ENCODE results near the gene SYNE2. TPM values are rescaled to one million over a fixed set of nuclear protein-coding genes. Genes with fewer than 3 reads are reported as not detected.

The SYNE2 gene
- total and polyA plus RNA-seq, 4 donors, result 12.0 to 79.9 (median 19.5) TPM

DNA sequence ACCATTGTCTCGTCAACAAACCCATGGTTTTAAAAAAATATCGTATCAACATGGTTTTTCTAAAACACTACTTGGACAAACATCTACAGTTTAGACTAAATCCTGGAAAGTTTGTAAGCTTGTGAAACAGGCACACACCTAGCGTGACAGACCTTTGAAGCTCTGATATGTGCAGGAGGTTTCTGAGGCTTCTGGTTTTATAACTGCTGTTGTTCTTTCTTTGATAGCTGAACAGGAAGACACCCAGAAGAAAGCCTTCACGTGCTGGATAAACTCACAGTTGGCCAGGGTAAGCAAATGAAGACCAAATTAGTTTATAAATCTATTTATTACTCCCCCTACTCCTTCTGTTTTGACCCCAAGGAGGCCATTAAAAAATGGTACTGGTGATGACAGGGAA is 87.6 kb downstream of the SYNE2 start:
- Histone ChIP-seq H3K9me3 (ENCODE audit: control insufficient read depth in 4 of 4, low read length in 3 of 4) (no peaks in the 10 kb centered on the region), H3K27ac (ENCODE audit: low read depth in 1 of 2, low read length in 2 of 2) (no peak overlapping the region), H3K4me3 (ENCODE audit: low read depth in 1 of 3, low read length in 3 of 3) (no peak overlapping the region), H3K4me1 (ENCODE audit: control insufficient read depth in 4 of 4, insufficient read depth in 4 of 4, low read length in 3 of 4) (no peaks in the 10 kb centered on the region), H3K9ac (ENCODE audit: low read depth in 1 of 2, low read length in 2 of 2) (no peak overlapping the region), H3K27me3 (ENCODE audit: control insufficient read depth in 4 of 4, insufficient read depth in 4 of 4, low read length in 3 of 4) (no peaks in the 10 kb centered on the region), H3K36me3 (ENCODE audit: control insufficient read depth in 4 of 4, insufficient read depth in 3 of 4, low read depth in 1 of 4, low read length in 3 of 4) (peaks cover 0 to 7% (median 5%) of the 10 kb centered on the region in 4 donors)
- TF ChIP-seq RXRA (IDR thresholded peaks at IDR 0.05) (no peak), HNF4A (conservative IDR thresholded peaks at IDR 0.05) (no peak), SP1 (IDR thresholded peaks at IDR 0.05) (no peak), YY1 (IDR thresholded peaks at IDR 0.05) (no peak), EGR1 (IDR thresholded peaks at IDR 0.05; ENCODE audit: low read depth in 2 of 2) (no peak), JUND (IDR thresholded peaks at IDR 0.05) (no peak), FOXA1 (IDR thresholded peaks at IDR 0.05) (no peak), NR2F2 (IDR thresholded peaks at IDR 0.05) (no peak), TAF1 (conservative IDR thresholded peaks at IDR 0.05) (no peak), RAD21 (IDR thresholded peaks at IDR 0.05) (no peak), GABPA (IDR thresholded peaks at IDR 0.05 in 1 of 2, conservative IDR thresholded peaks at IDR 0.05 in 1 of 2) (no peak), HNF4G (IDR thresholded peaks at IDR 0.05) (no peak), FOXA2 (IDR thresholded peaks at IDR 0.05) (no peak)
- TF ChIP-seq, protein P1, sequence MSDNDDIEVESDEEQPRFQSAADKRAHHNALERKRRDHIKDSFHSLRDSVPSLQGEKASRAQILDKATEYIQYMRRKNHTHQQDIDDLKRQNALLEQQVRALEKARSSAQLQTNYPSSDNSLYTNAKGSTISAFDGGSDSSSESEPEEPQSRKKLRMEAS (IDR thresholded peaks at IDR 0.05), result no peak
- TF ChIP-seq, protein P2, sequence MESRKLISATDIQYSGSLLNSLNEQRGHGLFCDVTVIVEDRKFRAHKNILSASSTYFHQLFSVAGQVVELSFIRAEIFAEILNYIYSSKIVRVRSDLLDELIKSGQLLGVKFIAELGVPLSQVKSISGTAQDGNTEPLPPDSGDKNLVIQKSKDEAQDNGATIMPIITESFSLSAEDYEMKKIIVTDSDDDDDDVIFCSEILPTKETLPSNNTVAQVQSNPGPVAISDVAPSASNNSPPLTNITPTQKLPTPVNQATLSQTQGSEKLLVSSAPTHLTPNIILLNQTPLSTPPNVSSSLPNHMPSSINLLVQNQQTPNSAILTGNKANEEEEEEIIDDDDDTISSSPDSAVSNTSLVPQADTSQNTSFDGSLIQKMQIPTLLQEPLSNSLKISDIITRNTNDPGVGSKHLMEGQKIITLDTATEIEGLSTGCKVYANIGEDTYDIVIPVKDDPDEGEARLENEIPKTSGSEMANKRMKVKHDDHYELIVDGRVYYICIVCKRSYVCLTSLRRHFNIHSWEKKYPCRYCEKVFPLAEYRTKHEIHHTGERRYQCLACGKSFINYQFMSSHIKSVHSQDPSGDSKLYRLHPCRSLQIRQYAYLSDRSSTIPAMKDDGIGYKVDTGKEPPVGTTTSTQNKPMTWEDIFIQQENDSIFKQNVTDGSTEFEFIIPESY (IDR thresholded peaks at IDR 0.05), result no peak
- TF ChIP-seq, protein P3, sequence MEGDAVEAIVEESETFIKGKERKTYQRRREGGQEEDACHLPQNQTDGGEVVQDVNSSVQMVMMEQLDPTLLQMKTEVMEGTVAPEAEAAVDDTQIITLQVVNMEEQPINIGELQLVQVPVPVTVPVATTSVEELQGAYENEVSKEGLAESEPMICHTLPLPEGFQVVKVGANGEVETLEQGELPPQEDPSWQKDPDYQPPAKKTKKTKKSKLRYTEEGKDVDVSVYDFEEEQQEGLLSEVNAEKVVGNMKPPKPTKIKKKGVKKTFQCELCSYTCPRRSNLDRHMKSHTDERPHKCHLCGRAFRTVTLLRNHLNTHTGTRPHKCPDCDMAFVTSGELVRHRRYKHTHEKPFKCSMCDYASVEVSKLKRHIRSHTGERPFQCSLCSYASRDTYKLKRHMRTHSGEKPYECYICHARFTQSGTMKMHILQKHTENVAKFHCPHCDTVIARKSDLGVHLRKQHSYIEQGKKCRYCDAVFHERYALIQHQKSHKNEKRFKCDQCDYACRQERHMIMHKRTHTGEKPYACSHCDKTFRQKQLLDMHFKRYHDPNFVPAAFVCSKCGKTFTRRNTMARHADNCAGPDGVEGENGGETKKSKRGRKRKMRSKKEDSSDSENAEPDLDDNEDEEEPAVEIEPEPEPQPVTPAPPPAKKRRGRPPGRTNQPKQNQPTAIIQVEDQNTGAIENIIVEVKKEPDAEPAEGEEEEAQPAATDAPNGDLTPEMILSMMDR (IDR thresholded peaks at IDR 0.05; ENCODE audit: low read depth, low read length, missing input control), result no peak
- TF ChIP-seq, protein P4, sequence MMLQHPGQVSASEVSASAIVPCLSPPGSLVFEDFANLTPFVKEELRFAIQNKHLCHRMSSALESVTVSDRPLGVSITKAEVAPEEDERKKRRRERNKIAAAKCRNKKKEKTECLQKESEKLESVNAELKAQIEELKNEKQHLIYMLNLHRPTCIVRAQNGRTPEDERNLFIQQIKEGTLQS (IDR thresholded peaks at IDR 0.05), result no peak
- TF ChIP-seq, protein P5, sequence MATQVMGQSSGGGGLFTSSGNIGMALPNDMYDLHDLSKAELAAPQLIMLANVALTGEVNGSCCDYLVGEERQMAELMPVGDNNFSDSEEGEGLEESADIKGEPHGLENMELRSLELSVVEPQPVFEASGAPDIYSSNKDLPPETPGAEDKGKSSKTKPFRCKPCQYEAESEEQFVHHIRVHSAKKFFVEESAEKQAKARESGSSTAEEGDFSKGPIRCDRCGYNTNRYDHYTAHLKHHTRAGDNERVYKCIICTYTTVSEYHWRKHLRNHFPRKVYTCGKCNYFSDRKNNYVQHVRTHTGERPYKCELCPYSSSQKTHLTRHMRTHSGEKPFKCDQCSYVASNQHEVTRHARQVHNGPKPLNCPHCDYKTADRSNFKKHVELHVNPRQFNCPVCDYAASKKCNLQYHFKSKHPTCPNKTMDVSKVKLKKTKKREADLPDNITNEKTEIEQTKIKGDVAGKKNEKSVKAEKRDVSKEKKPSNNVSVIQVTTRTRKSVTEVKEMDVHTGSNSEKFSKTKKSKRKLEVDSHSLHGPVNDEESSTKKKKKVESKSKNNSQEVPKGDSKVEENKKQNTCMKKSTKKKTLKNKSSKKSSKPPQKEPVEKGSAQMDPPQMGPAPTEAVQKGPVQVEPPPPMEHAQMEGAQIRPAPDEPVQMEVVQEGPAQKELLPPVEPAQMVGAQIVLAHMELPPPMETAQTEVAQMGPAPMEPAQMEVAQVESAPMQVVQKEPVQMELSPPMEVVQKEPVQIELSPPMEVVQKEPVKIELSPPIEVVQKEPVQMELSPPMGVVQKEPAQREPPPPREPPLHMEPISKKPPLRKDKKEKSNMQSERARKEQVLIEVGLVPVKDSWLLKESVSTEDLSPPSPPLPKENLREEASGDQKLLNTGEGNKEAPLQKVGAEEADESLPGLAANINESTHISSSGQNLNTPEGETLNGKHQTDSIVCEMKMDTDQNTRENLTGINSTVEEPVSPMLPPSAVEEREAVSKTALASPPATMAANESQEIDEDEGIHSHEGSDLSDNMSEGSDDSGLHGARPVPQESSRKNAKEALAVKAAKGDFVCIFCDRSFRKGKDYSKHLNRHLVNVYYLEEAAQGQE (IDR thresholded peaks at IDR 0.05), result no peak
- DNase-seq (ENCODE audit: low spot score), result no peak
- 85% methylated on average over 4 of the region's 4 CpGs for WGBS

All from liver (tissue), 9 donors.